SKM-1 (cell line): ENCODE data around the gene PDE4B.
A peak's percentile ranks its signal among the peaks of the same experiment; 100 is the strongest.

ENCODE experiments used
- DNase-seq: peaks from one replicate; lab custom pipeline; 2025; ENCODE audit not compliant: unreplicated experiment; lab: John Stamatoyannopoulos, UW

Gene PDE4B

GRCh38 chr1:66328896-66329295 is 536.2 kb downstream of the PDE4B start:
- DNase-seq = no peak

GRCh38 chr1:66330722-66331141 is 538.0 kb downstream of the PDE4B start:
- peak; percentile 40 for DNase-seq

- DNase-seq = no peak
These were observed 539.2 kb downstream of the PDE4B start for GRCh38 chr1:66331658-66332547.

GRCh38 chr1:66332548-66332901 is 539.8 kb downstream of the PDE4B start:
- no peak for DNase-seq

GRCh38 chr1:66333466-66334199 is 540.9 kb downstream of the PDE4B start:
- DNase-seq = no peak

- DNase-seq = no peak
These were observed 541.6 kb downstream of the PDE4B start for GRCh38 chr1:66334318-66334717.

- no peak for DNase-seq
These were observed 542.4 kb downstream of the PDE4B start for GRCh38 chr1:66335125-66335524.

GRCh38 chr1:66335859-66336640 is 543.4 kb downstream of the PDE4B start:
- peak; percentile 79 for DNase-seq

- DNase-seq = no peak
These were observed 543.9 kb downstream of the PDE4B start for GRCh38 chr1:66336641-66336990.

- DNase-seq = no peak
These were observed 544.6 kb downstream of the PDE4B start for GRCh38 chr1:66337249-66337648.

GRCh38 chr1:66339944-66340343 is 547.2 kb downstream of the PDE4B start:
- no peak for DNase-seq

- no peak for DNase-seq
These were observed 548.9 kb downstream of the PDE4B start for GRCh38 chr1:66341446-66342089.

GRCh38 chr1:66342707-66343106 is 550.0 kb downstream of the PDE4B start:
- no peak for DNase-seq

- DNase-seq = no peak
These were observed 551.1 kb downstream of the PDE4B start for GRCh38 chr1:66343569-66344325.

- no peak for DNase-seq
These were observed 553.5 kb downstream of the PDE4B start for GRCh38 chr1:66346057-66346795.

GRCh38 chr1:66346873-66347272 is 554.2 kb downstream of the PDE4B start:
- no peak for DNase-seq

- no peak for DNase-seq
These were observed 556.1 kb downstream of the PDE4B start for GRCh38 chr1:66348776-66349175.

- no peak for DNase-seq
These were observed 556.5 kb downstream of the PDE4B start for GRCh38 chr1:66349242-66349641.

GRCh38 chr1:66350001-66350547 is 557.4 kb downstream of the PDE4B start:
- DNase-seq = no peak
